ENCODE results near the gene SNX10.
"Not testable (repeated sequence)": the region's sequence is repeated elsewhere in the genome, so short reads cannot be mapped to it uniquely, and the experiment has no call there.

SNX10 gene, protein sequence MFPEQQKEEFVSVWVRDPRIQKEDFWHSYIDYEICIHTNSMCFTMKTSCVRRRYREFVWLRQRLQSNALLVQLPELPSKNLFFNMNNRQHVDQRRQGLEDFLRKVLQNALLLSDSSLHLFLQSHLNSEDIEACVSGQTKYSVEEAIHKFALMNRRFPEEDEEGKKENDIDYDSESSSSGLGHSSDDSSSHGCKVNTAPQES

GRCh38 chr7:26291699-26292538, at the start of gene SNX10:
TSS of gene SNX10 (plus strand) at chr7:26291862. CDS start at chr7:26346443, 54,581 bp downstream.
- no peak for DNase-seq

DNA sequence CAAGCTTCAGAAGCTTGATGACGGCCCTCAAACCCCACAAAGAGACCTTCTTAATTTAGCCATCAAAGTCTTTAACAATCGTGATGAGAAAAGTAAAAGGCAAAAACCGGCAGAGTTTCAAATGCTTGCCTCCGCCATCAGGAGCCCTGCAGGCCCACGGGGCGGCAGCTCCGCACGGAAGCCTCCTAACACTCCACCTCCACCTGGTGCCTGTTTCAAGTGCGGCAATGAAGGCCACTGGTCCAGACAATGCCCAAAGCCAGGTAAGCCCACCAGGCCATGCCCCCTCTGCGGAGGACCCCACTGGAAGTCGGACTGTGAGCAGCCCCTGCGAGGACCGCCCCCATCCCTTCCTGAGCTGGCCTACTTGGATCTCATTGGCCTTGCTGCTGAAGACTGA, 46.5 kb upstream of the SNX10 start:
- DNase-seq = no peak

DNA sequence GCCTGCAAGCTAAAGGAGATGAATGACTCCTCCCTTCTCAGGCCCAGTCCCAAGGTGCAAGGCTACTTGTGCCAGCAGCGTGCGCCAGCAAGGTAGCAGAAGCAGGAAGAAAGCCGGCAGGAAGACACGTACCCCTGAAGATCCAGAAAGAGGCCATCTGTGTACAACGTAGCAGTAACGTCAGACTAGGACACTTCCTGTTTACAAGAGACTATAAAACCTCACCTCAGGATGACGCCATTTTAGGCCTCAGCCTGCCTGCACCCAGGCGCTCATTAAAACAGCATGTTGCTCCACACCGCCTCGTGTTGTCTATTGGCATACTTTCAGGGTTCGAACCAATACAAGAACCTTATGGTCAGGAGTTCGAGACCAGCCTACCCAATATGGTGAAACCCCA, 41.4 kb upstream of the SNX10 start:
- DNase-seq = no peak

GRCh38 chr7:26261866-26262265, 29.8 kb upstream of the SNX10 start:
- not testable (repeated sequence) for DNase-seq

- DNase-seq = no peak
Measured at GRCh38 chr7:26265065-26265464, 26.6 kb upstream of the SNX10 start.

DNA sequence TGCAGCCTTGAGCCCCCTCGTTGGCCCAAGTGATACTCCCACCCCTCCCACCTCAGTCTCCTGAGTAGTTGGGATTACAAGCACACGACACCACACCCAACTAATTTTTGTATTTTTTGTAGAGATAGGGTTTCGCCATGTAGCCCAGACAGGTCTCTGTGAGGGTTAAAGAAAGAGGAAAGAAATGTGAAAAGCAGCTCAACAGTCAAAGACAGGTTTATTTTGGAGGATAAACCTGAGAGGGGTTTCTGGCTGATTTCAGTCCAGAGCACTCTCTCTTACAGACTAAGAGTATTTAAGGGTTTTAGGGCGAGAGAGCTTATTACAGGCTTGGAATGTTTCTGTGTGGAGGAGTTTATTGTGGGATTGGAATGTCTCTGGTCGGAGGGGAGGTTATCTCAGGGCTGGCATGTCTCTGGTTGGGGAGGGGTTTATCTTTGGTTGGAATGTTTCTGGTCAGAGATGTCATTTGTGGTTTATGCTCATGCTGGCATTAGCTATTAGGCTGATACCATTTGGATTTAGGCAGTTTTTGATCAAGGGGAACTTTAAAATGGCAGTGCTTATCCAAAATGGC, 26.1 kb upstream of the SNX10 start:
- no peak for DNase-seq

DNA sequence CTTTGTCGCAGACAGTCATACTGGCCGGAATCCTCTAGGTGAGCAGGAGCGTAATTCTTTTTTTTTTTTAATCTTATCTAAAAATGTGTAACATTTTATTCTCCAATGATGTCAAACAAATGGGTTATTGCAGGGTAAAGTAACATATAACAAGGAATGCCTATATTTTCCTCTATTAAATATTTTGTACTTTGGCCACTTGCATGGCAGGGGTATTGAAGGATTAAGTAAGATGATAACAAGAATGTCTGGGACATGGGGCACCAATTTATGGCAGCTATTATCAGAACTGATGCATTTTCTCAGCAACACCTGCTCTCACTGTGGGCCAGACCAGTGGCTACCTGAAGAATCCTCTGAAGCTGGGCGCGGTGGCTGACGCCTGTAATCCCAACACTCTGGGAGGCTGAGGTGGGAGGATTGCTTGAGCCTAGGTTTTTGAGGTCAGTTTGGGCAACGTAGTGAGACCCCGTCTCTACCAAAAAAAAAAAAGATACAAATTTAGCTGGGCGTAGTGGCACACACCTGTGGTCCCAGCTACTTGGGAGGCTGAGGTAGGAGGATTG, 24.0 kb upstream of the SNX10 start:
- no peak for DNase-seq

DNA sequence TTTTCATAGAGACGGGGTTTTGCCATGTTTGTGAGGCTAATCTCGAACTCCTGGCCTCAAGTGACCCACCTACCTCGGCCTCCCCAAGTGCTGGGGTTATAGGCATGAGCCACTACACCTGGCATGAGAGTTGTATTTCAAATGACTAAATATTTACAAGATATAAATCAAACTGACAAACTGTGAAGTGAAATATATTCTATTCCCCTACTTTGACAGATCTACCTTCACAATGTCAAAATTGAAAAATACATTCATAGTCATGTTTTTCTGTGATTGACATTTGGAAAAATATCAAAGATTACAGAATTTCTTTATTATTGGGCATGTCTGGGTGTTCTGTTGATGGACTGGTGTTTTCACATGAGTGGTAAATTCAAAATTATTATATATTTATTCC, 16.4 kb upstream of the SNX10 start:
- no peak for DNase-seq

- no peak for DNase-seq
Measured at GRCh38 chr7:26278770-26279169, 12.9 kb upstream of the SNX10 start.

GRCh38 chr7:26279405-26279804, 12.3 kb upstream of the SNX10 start:
- DNase-seq = no peak

- DNase-seq = no peak
Measured at GRCh38 chr7:26280097-26280496, 11.6 kb upstream of the SNX10 start.

DNA sequence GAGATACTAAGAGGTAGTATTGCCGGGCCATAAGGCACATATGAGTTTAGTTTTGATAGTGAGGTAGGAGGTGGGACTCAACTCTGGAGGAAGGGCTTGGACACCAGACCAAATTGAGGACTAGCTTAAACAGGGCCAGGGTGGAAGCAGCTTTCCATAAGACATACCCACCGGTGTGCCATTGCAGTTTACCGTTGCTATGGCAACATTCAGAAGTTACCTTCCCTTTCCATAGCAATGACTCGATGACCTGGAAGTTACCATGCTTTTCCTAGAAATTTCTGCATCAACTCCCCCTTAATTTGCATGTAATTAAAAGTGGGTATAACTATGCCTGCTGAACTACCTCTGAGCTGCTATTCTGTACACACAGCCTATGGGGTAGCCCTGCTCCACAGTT, 10.9 kb upstream of the SNX10 start:
- no peak for DNase-seq

- no peak for DNase-seq
Measured at GRCh38 chr7:26284477-26284876, 7.2 kb upstream of the SNX10 start.

DNA sequence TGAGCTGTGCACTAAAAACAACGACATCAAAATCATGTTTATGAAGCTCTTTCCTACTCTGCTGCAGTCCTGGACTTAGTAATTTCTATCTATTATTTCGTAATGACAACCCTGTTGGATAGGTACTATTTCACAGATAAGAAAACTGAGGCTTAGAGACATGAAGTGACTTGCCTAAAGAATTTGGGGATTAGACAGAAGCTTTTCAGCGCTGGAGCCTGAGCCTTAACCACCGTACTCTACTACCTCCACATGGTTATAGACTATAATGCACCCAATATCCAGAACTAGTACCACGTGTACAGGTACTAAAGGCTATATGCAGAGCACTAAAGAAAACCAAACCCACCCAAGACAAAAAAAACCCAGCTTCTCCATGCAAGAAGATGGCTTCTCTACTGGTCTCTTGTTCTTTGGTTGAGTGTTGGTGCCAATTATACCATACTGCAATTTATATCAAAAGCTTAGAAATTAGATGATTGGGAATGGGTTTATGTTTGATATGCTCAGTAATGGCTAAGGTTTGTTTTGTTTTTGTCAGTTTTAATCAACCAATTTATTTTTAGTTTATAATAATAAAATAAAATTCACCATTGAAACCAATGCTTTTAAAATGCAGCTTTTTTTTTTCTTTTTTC, 6.5 kb upstream of the SNX10 start:
- no peak for DNase-seq

DNA sequence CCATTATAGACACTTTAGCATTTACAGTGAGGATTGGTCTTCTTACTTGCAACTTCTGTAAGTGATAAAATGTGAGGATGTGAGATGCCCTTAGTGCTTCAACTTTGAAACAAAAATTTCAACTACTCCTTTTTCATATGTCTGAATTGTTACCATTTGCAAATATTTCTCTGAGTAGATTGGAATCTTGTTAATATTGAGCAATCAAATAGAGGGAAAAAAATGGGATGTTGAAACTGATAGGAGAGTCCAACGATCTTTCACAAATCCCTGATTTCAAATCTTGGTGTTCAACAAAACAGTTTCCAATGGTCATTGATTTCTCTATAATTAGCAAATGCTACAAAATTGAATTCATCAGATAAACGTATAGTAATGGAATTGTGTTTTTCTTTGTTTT, 5.5 kb upstream of the SNX10 start:
- no peak for DNase-seq

DNA sequence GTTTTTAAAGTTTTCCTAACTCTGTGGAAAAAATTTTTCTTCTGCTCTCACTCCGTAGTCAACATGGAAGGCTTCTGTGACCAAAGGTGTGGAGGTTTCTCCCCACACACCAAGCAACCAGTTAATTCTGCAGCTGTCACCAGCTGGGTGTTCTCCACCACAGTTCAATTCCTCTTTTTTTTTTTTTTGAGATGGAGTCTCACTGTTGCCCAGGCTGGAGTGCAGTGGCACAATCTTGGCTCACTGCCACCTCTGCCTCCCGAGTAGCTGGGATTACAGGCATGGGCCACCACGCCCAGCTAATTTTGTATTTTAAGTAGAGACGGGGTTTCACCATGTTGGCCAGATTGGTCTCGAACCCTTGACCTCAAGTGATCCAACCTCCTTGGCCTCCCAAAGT, 3.5 kb upstream of the SNX10 start:
- DNase-seq = not testable (repeated sequence)

- no peak for DNase-seq
Measured at GRCh38 chr7:26291251-26291650, 411 bp upstream of the SNX10 start.

DNA sequence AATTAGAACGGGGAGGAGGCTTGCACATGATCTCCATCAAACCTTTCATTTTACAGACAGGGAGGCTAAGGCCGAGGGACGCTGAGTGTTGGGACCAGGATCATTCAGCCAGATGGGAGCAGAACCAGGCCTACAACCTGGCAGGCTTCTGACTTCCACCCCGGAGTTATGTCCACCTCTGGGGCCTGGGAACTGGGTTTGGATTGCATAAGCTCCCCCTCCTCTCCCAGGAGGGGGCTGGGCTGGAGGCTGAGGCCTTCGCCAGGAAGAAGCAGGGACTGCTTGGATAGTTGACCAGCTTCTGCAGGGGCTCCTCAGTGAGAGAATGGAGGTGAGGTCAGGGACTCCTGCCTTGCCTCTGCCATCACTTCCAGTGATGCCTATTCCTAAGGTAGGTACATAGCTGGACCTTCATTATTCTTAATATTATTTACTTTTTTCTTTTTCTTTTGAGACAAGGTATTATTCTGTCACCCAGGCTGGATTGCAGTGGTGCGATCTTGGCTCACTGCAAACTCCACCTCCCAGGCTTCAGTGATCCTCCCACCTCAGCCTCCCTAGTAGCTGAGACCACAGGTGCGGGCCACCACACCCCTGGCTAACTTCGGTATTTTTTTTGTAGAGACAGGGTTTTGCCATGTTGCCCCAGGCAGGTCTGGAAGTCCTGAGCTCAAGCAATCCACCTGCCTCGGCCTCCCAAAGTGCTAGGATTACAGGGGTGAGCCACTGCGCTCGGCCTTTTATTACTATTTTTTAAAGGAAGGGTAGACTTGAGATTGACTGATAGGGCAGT, 1.3 kb downstream of the SNX10 start:
- DNase-seq = no peak

DNA sequence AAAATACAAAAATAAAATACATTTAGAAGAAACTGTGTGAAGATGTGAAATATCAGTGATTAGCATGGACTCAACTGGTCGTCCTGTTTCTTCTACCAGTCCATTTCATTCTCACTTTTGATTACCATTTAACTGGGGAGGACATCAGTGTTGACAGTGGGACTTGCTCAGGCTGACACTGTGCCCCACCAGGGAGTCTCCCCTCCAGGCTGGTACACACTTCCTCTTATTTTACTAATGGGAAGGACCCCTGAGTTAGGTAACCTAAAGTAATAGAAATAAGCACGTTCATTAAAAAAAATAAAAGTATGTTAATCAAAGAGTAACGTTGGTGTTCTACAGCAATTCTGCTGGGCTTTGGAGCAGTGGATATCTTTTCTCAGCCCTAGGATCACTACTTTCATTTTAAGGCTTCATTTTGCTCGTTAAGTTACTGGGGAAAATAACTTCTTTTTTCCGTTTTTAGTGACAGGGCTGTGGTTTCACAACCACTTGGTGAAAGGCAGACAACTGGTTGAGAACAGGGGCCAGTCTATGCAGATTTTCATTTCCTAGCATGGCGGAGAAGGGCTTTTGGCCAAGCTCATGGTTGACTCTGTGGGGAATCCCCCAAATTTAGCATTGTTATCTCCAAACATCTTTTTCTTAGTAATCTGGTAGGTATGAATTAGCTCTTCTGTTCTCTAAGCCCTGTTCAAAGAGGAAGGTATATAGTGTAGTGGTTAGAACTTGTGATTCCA, 2.1 kb downstream of the SNX10 start:
- DNase-seq = peak in 1 of 2 donors; percentile 36

DNA sequence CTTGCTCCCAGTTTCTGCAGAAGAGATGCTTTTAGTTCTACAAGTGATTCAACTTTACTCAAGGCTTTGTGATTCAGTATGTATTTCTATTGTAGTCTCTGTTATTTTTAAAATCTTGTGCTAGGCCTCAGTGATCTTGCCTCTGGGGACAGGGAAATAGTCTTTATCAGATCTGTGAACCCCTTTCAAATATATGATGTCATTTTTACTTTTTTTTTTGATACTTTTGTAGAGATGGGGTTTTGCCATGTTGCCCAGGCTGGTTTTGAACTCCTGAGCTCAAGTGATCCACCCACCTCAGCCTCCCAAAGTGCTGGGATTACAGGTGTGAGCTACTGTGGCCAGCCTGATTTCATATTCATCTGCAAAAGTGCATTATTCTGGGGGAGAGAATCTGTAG, 3.4 kb downstream of the SNX10 start:
- DNase-seq = no peak

- no peak for DNase-seq
Measured at GRCh38 chr7:26295586-26295985, 3.9 kb downstream of the SNX10 start.
